Muscle of leg (tissue), 9 donors: ENCODE data around the gene NRSN2. TPM values are rescaled to one million over a fixed set of nuclear protein-coding genes. Genes with fewer than 3 reads are reported as not detected.

Source experiments
- polyA plus RNA-seq, 8 donors: library from polyadenylated mRNA; unstranded; fragments of 120-200 nt; gene quantifications; one replicate each; pipeline versions ENCODE4 v1.2.1 to v1.2.3, GENCODE V29; 2013; ENCODE audit warnings: inconsistent platforms in 1 of 8, low replicate concordance in 1 of 8; ENCODE audit not compliant: insufficient read length in 8 of 8, insufficient read depth in 1 of 8
- total RNA-seq: library from RNA; stranded (reverse); fragments of 120-200 nt; gene quantifications from one replicate; pipeline ENCODE4 v1.2.4, GENCODE V29; 2013

NRSN2 gene
- total and polyA plus RNA-seq, 9 donors = 12.4 to 33.6 (median 30.9) TPM

Other genes starting within 250 kb of the NRSN2 start
- gene DEFB126, start 204.5 kb upstream of the NRSN2 start, total RNA-seq = not detected
- not detected for gene DEFB126, start 204.5 kb upstream of the NRSN2 start, polyA plus RNA-seq
- not detected for gene DEFB127, start 189.7 kb upstream of the NRSN2 start, total RNA-seq
- gene DEFB127, start 189.7 kb upstream of the NRSN2 start, polyA plus RNA-seq = under 1 TPM in 1 of 8 donors, not detected in 7; 0.41 TPM
- not detected for gene DEFB128, start 157.4 kb upstream of the NRSN2 start, total RNA-seq
- gene DEFB128, start 157.4 kb upstream of the NRSN2 start, polyA plus RNA-seq = not detected
- not detected for gene DEFB129, start 119.9 kb upstream of the NRSN2 start, total RNA-seq
- gene DEFB129, start 119.9 kb upstream of the NRSN2 start, polyA plus RNA-seq = not detected
- not detected for gene DEFB132, start 89.4 kb upstream of the NRSN2 start, total RNA-seq
- not detected for gene DEFB132, start 89.4 kb upstream of the NRSN2 start, polyA plus RNA-seq
- 2.9 TPM for gene C20orf96, start 56.4 kb upstream of the NRSN2 start, total RNA-seq
- gene C20orf96, start 56.4 kb upstream of the NRSN2 start, polyA plus RNA-seq = 10 to 100 TPM in 6 of 8 donors, 1 to 10 TPM in 2; 9.4 to 14.0 (median 12.4) TPM
- gene ZCCHC3, start 49.5 kb upstream of the NRSN2 start, total RNA-seq = 22.4 TPM
- gene ZCCHC3, start 49.5 kb upstream of the NRSN2 start, polyA plus RNA-seq = 10 to 100 TPM; 29.2 to 41.4 (median 37.2) TPM
- 5.9 TPM for gene SOX12, start 21.6 kb upstream of the NRSN2 start, total RNA-seq
- gene SOX12, start 21.6 kb upstream of the NRSN2 start, polyA plus RNA-seq = 10 to 100 TPM; 19.9 to 27.7 (median 25.3) TPM
- gene TRIB3, start 33.6 kb downstream of the NRSN2 start, total RNA-seq = 3.5 TPM
- gene TRIB3, start 33.6 kb downstream of the NRSN2 start, polyA plus RNA-seq = 1 to 10 TPM; 2.8 to 5.7 (median 4.0) TPM
- gene RBCK1, start 61.2 kb downstream of the NRSN2 start, total RNA-seq = 31.0 TPM
- gene RBCK1, start 61.2 kb downstream of the NRSN2 start, polyA plus RNA-seq = 10 to 100 TPM; 40.0 to 69.1 (median 54.8) TPM
- gene TBC1D20, start 115.4 kb downstream of the NRSN2 start, total RNA-seq = 23.6 TPM
- 10 to 100 TPM; 27.6 to 37.8 (median 30.0) TPM for gene TBC1D20, start 115.4 kb downstream of the NRSN2 start, polyA plus RNA-seq
- 123 TPM for gene CSNK2A1, start 196.7 kb downstream of the NRSN2 start, total RNA-seq
- gene CSNK2A1, start 196.7 kb downstream of the NRSN2 start, polyA plus RNA-seq = 100 to 1,000 TPM in 3 of 8 donors, 10 to 100 TPM in 5; 85.9 to 115 (median 93.2) TPM